ENCODE measurements around the gene CEP57L1.

Gene CEP57L1

DNA sequence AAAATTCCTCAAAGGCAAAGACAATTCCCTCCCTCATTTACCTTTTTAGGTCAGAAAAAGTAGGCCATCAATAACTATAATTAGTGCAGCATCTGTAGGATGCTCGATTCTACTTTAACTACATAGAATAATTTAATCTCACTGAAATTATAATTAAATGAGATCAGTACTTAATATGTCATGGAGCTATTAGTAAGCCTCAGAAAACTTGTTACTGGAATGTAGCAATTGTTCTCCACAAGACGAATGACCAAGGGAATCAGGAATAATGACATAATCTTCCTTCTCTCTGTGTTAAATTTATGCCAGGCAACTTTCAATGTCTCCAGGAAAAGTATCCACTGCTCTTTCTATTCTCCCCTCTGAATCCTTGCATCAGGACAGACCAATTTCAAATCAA is 34.7 kb upstream of the CEP57L1 start:
- TF ChIP-seq CTCF (IDR thresholded peaks at IDR 0.05): no peak

DNA sequence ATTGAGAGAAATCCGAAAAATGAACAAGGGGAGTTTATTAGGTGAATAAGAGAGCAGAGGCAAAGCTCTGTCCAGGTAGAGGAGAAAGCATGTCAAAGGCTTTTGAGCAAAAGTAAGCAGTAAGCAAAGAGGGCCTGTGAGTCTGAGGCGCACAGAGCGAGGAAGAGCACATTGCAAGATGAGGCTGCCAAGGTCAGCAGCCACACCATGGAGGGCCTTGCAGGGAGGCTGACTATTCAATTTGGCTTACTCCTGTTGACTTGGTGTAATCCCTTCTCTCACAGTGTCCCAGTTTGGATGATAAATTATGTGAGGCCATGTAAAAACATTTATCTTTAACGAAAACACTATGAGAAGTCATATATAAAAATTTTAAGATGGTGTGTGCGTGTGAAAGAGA is 33.1 kb upstream of the CEP57L1 start:
- TF ChIP-seq CTCF (IDR thresholded peaks at IDR 0.05): no peak

DNA sequence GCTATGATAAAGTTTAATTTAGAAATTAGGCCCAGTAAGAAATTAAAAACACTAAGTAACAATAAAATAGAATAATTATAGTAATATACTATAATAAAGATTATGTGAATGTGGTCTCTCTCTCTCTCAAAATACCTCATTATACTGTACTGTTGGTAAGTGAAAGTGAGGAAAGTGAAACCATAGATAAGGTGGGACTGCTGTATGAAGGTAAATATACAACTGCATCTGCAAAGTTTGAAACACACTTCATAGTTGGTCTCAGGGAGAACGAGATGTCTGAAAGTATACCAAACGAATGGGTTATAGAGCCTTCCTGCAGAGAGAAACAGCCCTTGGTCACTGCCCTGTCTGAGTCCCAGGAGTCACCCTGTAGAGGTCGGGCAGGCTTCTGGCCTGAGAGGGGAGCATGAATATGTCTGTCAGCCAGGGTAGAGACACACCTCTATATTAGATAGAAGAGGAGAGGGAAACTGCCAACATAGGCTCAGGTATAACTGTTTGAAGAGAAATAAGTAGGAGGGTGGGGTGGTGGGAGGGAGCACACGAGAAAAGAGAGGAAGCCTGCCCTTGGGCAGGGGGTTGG is 32.4 kb upstream of the CEP57L1 start:
- TF ChIP-seq CTCF (IDR thresholded peaks at IDR 0.05): no peak

GRCh38 chr6:109069746-109070145 is 25.6 kb upstream of the CEP57L1 start:
- TF ChIP-seq CTCF (IDR thresholded peaks at IDR 0.05): no peak

DNA sequence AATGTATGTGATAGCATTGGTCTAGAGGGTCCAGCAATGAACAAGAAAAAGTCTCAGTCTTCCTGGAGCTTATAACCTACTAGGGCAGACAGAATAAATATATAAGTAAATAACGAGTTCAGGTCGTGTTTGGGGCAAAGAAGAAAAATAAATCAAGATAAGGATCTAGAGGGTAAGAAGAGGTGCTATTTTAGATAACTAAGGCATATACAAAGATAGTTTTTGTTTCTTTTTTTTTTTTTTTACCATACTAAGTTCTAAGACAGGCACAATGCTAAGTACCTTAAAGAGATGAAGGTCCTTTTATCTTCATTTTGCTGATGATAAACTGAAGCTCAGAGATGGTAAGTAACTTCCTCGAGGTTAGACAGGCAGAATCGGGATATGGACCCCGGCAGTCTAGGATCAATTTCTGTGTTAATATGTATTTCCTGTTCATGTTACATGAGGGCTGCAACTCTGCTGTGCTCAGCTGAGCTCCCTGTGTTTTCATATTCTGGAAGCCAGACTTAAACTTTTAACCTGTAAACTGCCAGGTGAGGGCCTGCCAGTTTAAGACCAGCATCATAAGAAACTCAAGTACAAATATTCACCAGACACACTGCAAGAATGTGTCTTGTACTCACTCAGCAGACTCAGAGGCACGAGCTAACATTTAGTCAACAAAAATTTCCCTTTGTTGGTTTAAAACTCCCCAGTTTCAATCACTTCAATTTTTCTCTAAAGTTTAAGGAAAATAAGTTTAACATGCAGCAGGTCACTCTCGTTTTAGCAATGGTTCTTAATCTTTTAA is 24.0 kb upstream of the CEP57L1 start:
- TF ChIP-seq CTCF (IDR thresholded peaks at IDR 0.05): no peak

GRCh38 chr6:109073344-109074132 is 21.8 kb upstream of the CEP57L1 start:
- TF ChIP-seq CTCF (IDR thresholded peaks at IDR 0.05): peak; percentile 70

GRCh38 chr6:109074133-109074415 is 21.2 kb upstream of the CEP57L1 start:
- no peak for TF ChIP-seq CTCF (IDR thresholded peaks at IDR 0.05)
